AG04450 (cell line): Measurements from ENCODE around the gene TRPM3. TPM values are rescaled to one million over a fixed set of nuclear protein-coding genes. Genes with fewer than 3 reads are reported as not detected.
"Not testable (repeated sequence)": the region's sequence is repeated elsewhere in the genome, so short reads cannot be mapped to it uniquely, and the experiment has no call there.

Experiments
- CTCF ChIA-PET: fragments of 300-600, 350-600 bp; formaldehyde crosslinking; extraction: SDS; loops from one replicate; lab custom pipeline; 2022; ENCODE audit warnings: antibody characterized with exemption, inconsistent platforms; lab: Charles Lee
- POLR2A ChIA-PET: fragments of 350-600 bp; formaldehyde crosslinking; extraction: SDS; loops from one replicate; lab custom pipeline; 2021; ENCODE audit warnings: antibody characterized with exemption, inconsistent platforms; lab: Yijun Ruan, JAX
- DNase-seq: peaks from one replicate; pipeline ENCODE4 v3.0.0-alpha.2; 2011; ENCODE audit warnings: low read depth, low spot score
- H3K27ac ChIP-seq: one replicate; pipeline ENCODE4 v1.5.1; 2012; ENCODE audit warnings: low read depth, low read length, control low read depth
- H3K27me3 ChIP-seq: one replicate; pipeline ENCODE4 v1.6.0; 2012; ENCODE audit warnings: low read length; ENCODE audit not compliant: control insufficient read depth, insufficient read depth
- H3K4me3 ChIP-seq: 2 replicates; pipeline ENCODE4 v1.5.1; 2011; ENCODE audit warnings: mild to moderate bottlenecking, low read depth, low read length, control low read depth
- H3K9me3 ChIP-seq: 2 replicates; pipeline ENCODE4 v1.5.1; 2012; ENCODE audit warnings: low read length; ENCODE audit not compliant: control insufficient read depth, insufficient read depth
- CTCF ChIP-seq: IDR thresholded peaks from 2 replicates; pipeline ENCODE4 v1.5.1; 2011; ENCODE audit warnings: low read depth, low read length, control low read depth, inconsistent platforms
- polyA plus RNA-seq: library from polyadenylated mRNA; depleted of rRNA; stranded (reverse); fragments of >200 nt; gene quantifications from 2 replicates; pipeline ENCODE4 v1.2.3, GENCODE V29; 2011

TRPM3 gene
- polyA plus RNA-seq, 1 experiment: 0.01 TPM

- H3K27me3 ChIP-seq: no peaks in the 10 kb centered on the region
- no peak overlapping the region for H3K27ac ChIP-seq
- CTCF ChIA-PET: interaction anchor here (1.3 kb wide), 1 partner anchor 19 kb away, joined by 6 read pairs; no protein-coding TSS in a partner anchor
- no peak for DNase-seq
- H3K9me3 ChIP-seq: no peaks in the 10 kb centered on the region
- no peak overlapping the region for H3K4me3 ChIP-seq
- POLR2A ChIA-PET: no interaction called here
- TF ChIP-seq CTCF: no peak
Measured at GRCh38 chr9:70658765-70659164, 462.7 kb downstream of the TRPM3 start.

- CTCF ChIA-PET: interaction anchor here (0.6 to 2.3 kb wide), 3 partner anchors 14 to 594 kb away, joined by 3 to 17 read pairs (median 4); no protein-coding TSS in a partner anchor
- POLR2A ChIA-PET: no interaction called here
- Histone ChIP-seq H3K9me3 (no peaks in the 10 kb centered on the region), H3K27me3 (no peaks in the 10 kb centered on the region), H3K27ac (no peak overlapping the region), H3K4me3 (no peak overlapping the region)
- no peak for TF ChIP-seq CTCF
- no peak for DNase-seq
Measured at GRCh38 chr9:70656281-70656680, 465.1 kb downstream of the TRPM3 start.

- Histone ChIP-seq H3K9me3 (no peaks in the 10 kb centered on the region), H3K27me3 (no peaks in the 10 kb centered on the region), H3K4me3 (no peak overlapping the region), H3K27ac (no peak overlapping the region)
- DNase-seq: no peak
- ChIA-PET CTCF (no interaction called here), POLR2A (no interaction called here)
- no peak for TF ChIP-seq CTCF
Measured at GRCh38 chr9:70654144-70654543, 467.3 kb downstream of the TRPM3 start.

GRCh38 chr9:70644627-70645026, 476.8 kb downstream of the TRPM3 start:
- H3K4me3 ChIP-seq, H3K9me3 ChIP-seq, POLR2A ChIA-PET, DNase-seq, H3K27me3 ChIP-seq, H3K27ac ChIP-seq: not testable (repeated sequence)
- CTCF ChIA-PET: interaction anchor here (1.3 kb wide), 1 partner anchor 606 kb away, joined by 3 read pairs; no protein-coding TSS in a partner anchor

GRCh38 chr9:70642341-70642740, 479.1 kb downstream of the TRPM3 start:
- no peak overlapping the region for H3K27ac ChIP-seq
- H3K4me3 ChIP-seq: no peak overlapping the region
- ChIA-PET POLR2A (no interaction called here), CTCF (interaction anchor here (0.8 to 8.8 kb wide), 4 partner anchors 17 to 643 kb away, joined by 3 to 239 read pairs (median 16); no protein-coding TSS in a partner anchor)
- TF ChIP-seq CTCF: no peak
- no peaks in the 10 kb centered on the region for H3K9me3 ChIP-seq
- peaks cover 2% of the 10 kb centered on the region for H3K27me3 ChIP-seq
- no peak for DNase-seq
